Pancreas (tissue), 10 donors: ENCODE measurements around the gene INPPL1. TPM values are rescaled to one million over a fixed set of nuclear protein-coding genes. Genes with fewer than 3 reads are reported as not detected.

Source experiments
- ATAC-seq, 4 donors: fragments of 200-7000 bp; cut with Tn5 transposase; one replicate each; pipeline versions ENCODE4 v1.8.0 to v1.9.1; 2020; ENCODE audit warnings: mild to moderate bottlenecking in 4 of 4, moderate library complexity in 4 of 4
- DNase-seq, 6 donors: peaks; one replicate each; pipeline ENCODE4 v3.0.0-alpha.2; 2020
- FAIRE-seq: peaks from 2 replicates; lab custom pipeline; 2012; peaks lifted over from hg19 to GRCh38; lab: Jason Lieb, UNC
- H3K27ac ChIP-seq, 4 donors: fragments of 200-600 bp; sonication (generic); 1 replicate in 3 of 4; 2 replicates in 1 of 4; pipeline versions ENCODE4 v1.5.0 to v1.8.0; 2020
- H3K27me3 ChIP-seq, 4 donors: fragments of 200-600 bp; one replicate each; pipeline ENCODE4 v1.8.0; 2021
- H3K36me3 ChIP-seq, 3 donors: fragments of 200-600 bp; sonication (generic) in 1 of 3; one replicate each; pipeline versions ENCODE4 v1.5.0 to v1.8.0; 2020 to 2021
- H3K4me1 ChIP-seq, 3 donors: fragments of 200-600 bp; one replicate each; pipeline ENCODE4 v1.8.0; 2021
- H3K4me3 ChIP-seq, 4 donors: fragments of 200-600 bp; sonication (generic) in 2 of 4; one replicate each; pipeline versions ENCODE4 v1.5.0 to v1.8.0; 2020 to 2021
- H3K9me3 ChIP-seq, 4 donors: fragments of 200-600 bp; one replicate each; pipeline ENCODE4 v1.8.0; 2021
- WGBS, 2 donors: extraction: QIAGEN DNeasy Blood & Tissue Kit; methylation state at CpG; one replicate each; pipeline ENCODE4 v1.1.7; 2013; 5-methylcytosine and 5-hydroxymethylcytosine counted together
- intact Hi-C, 3 donors: fragments of 100-400 bp; cut with DNase I; formaldehyde crosslinking; loops; one replicate each; pipeline versions ENCODE4 v1.11.1 to v1.14.2; 2022
- polyA plus RNA-seq, 2 donors: library from polyadenylated mRNA; stranded (reverse); fragments of 200-250 nt; gene quantifications; one replicate each; pipeline ENCODE4 v1.2.3, GENCODE V29; 2013
- total RNA-seq, 6 donors: library from RNA; stranded (reverse); fragmentation: NEBNext Ultra II Directional in 4 of 6; extraction: Animal tissue kit (Norgen Biotek cat#: 25700) in 4 of 6; gene quantifications; one replicate each; pipeline versions ENCODE4 v1.2.1 to v1.2.4, GENCODE V29; 2021 to 2023
- TF ChIP-seq, protein P1 (sequence below), 4 donors: fragments of 200-600 bp; sonication (generic) in 3 of 4; IDR thresholded peaks; one replicate each; pipeline versions ENCODE4 v1.5.0 to v1.8.0; 2021; ENCODE audit warnings: antibody characterized with exemption in 4 of 4
- donor health status: healthy with polysubstance abuse.
- donor health status: DM: no; HTN: no; CAD: no; lungs with moderate emphysema.
- donor health status: DM: no; HTN: no; CAD: no.
- donor health status: control.
- donor health status: control.
- donor health status: Bipolar disorder and iron deficiency.
- donor health status: DM: yes; HTN: yes; CAD: no.
- donor health status: DM: no; HTN: no; CAD: no.
- donor health status: DM: no; HTN: no; CAD: no.
- donor health status: DM: yes; HTN: yes; CAD: no.

The INPPL1 gene
- total and polyA plus RNA-seq, 8 donors: 46.3 to 131 (median 62.7) TPM

DNA sequence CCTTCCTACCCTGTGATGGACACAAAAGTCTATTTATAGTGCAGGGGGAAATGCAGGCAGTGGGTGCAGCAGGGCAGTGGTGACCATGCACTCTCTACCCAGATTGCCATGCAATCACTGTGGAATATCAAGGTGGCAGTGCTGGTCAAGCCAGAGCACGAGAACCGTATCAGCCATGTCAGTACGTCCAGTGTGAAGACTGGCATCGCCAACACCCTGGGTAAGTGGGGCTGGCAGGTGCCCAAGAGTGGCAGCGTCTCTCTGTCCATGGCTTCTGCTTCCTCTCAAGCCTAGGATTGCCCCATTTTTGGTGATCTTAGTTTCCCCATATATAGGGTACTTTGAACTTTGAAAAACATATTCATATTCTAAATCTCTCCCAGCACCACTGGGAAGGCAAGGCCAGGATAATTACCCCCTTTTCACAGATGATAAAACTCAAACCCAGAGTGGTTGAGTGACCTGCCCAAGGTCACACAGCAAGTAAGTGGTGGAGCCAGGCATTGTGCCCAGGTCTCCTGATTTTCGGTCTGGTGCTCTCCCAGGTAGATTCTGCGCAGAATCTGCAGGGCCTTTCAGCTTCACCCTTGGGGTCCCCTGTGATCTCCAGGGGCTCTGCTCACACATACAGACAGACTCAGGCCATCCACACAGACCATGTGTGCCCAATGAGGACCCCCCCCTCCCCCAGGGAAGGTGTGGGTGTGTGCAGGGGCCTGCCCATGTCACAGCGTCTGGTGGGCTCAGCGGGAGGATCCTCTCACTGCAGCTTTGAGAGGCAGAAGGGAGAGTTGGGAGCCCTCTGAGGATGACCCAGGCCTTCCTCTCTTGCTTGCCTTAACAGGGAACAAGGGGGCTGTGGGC lies 7.1 kb downstream of the INPPL1 start:
- H3K4me1 ChIP-seq: no peaks in the 10 kb centered on the region
- WGBS, 2 donors: 84 to 88% methylated on average over 9 of the region's 9 CpGs
- no peak overlapping the region for H3K27ac ChIP-seq
- H3K9me3 ChIP-seq: no peaks in the 10 kb centered on the region
- DNase-seq (peak in 2 of 6 donors; percentile 30 to 38), ATAC-seq (no peak), FAIRE-seq (no peak)
- no peak overlapping the region for H3K4me3 ChIP-seq
- intact Hi-C loops: no loop called here
- TF ChIP-seq, protein P1, sequence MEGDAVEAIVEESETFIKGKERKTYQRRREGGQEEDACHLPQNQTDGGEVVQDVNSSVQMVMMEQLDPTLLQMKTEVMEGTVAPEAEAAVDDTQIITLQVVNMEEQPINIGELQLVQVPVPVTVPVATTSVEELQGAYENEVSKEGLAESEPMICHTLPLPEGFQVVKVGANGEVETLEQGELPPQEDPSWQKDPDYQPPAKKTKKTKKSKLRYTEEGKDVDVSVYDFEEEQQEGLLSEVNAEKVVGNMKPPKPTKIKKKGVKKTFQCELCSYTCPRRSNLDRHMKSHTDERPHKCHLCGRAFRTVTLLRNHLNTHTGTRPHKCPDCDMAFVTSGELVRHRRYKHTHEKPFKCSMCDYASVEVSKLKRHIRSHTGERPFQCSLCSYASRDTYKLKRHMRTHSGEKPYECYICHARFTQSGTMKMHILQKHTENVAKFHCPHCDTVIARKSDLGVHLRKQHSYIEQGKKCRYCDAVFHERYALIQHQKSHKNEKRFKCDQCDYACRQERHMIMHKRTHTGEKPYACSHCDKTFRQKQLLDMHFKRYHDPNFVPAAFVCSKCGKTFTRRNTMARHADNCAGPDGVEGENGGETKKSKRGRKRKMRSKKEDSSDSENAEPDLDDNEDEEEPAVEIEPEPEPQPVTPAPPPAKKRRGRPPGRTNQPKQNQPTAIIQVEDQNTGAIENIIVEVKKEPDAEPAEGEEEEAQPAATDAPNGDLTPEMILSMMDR (IDR thresholded peaks at IDR 0.05): no peak
- H3K36me3 ChIP-seq: peaks cover 0 to 74% (median 26%) of the 10 kb centered on the region in 3 donors
- no peaks in the 10 kb centered on the region for H3K27me3 ChIP-seq

DNA sequence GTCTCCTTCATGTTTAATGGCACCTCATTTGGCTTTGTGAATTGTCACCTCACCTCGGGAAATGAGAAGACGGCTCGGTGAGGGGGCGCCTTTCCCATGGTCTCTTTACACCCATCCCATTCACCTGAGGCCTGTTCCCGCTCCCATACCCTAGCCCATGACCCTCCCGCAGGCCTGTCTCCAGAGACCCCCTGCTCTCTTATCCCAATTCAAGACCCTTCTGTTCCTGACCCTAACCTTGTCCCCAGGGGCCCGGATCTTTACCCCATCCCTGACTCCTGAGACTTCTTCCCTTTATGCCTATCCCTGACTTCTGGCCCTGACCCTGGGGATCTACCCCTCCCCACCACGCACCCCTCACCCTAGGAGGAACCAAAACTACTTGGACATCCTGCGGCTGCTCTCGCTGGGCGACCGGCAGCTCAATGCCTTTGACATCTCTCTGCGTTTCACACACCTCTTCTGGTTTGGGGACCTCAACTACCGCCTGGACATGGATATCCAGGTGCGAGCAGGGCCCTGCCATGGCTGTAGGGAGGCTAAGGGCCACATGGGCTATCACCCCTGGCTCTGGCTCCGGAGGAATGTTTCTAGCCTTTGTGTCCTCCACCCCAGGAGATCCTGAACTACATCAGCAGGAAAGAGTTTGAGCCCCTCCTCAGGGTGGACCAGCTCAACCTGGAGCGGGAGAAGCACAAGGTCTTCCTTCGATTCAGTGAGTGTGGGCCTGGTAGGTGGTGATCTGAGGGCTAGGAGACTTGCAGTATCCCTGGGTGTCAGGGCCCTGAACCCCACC lies 7.9 kb downstream of the INPPL1 start:
- TF ChIP-seq, protein P1 (IDR thresholded peaks at IDR 0.05): no peak
- no peaks in the 10 kb centered on the region for H3K4me1 ChIP-seq
- no peaks in the 10 kb centered on the region for H3K9me3 ChIP-seq
- DNase-seq (peak in 1 of 6 donors; percentile 34), FAIRE-seq (no peak), ATAC-seq (no peak)
- H3K27ac ChIP-seq: no peak overlapping the region
- 94% methylated on average over 18 of the region's 18 CpGs for WGBS, 2 donors
- H3K36me3 ChIP-seq: peaks cover 0 to 74% (median 26%) of the 10 kb centered on the region in 3 donors
- no peaks in the 10 kb centered on the region for H3K27me3 ChIP-seq
- no peak overlapping the region for H3K4me3 ChIP-seq
- intact Hi-C loops: no loop called here

DNA sequence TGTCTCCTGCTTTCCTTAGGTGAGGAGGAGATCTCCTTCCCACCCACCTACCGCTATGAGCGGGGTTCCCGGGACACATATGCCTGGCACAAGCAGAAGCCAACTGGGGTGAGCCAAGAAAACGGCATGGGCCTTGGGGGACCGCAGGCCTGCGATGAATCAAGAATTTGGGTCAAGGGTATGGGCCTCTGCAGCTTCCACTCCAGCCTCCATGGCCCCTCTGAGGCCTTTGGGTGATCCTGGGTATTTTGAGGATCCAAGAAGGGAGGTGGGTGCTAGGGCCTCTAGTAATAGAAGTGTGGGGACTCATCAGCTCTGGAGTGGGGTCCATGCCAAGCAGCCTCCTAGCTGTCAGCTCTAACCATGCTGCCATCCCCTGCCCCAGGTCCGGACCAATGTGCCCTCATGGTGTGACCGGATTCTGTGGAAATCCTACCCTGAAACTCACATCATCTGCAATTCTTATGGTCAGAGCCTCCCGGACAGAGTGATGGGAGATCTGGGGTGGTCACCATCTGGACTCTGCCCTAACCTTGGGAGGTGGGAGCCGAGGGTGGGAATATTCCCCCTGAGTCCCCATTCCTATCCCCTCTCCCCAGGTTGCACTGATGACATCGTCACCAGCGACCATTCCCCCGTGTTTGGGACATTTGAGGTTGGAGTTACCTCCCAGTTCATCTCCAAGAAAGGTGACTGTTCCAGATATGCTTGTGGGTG lies 8.6 kb downstream of the INPPL1 start:
- DNase-seq: peak in 1 of 6 donors; percentile 36
- TF ChIP-seq, protein P1 (IDR thresholded peaks at IDR 0.05): no peak
- ATAC-seq: no peak
- Histone ChIP-seq H3K27me3 (no peaks in the 10 kb centered on the region), H3K9me3 (no peaks in the 10 kb centered on the region), H3K4me3 (no peak overlapping the region), H3K4me1 (no peaks in the 10 kb centered on the region), H3K36me3 (peaks cover 0 to 72% (median 26%) of the 10 kb centered on the region in 3 donors), H3K27ac (no peak overlapping the region)
- intact Hi-C loops: no loop called here
- WGBS, 2 donors: 90 to 92% methylated on average over 13 of the region's 13 CpGs
- FAIRE-seq: no peak

DNA sequence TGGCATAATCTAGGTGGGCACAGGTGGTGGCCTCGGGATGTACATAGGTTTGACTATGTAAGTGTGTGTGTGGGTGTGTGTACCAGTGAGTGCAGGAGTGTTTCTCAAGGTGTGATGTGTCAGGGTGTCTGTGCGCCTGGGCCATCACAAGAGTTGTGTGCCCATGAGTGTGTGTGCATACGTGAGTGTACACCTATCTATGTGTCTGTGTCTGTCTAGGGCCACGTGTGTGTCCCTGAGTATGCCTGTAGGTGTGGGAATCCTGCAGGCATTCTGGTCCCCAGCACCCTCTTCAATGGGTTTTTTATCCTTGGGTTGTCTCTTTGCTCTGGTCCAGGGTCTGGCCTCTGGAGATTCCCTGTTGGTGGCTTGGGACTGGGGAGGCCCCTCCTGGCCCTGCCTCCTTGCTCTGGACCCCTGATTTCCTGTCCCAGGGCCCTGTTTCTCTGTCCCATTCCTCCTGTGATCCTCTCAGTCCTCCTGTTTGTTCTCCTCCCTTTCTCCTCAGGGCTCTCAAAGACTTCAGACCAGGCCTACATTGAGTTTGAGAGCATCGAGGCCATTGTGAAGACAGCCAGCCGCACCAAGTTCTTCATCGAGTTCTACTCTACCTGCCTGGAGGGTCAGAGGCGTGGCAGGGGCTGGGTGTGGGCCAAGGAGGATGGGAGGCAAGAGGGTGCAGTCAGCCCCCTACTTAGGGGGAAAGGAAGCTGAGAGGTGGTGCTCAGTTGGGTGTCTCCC lies 9.4 kb downstream of the INPPL1 start:
- DNase-seq (peak in 2 of 6 donors; percentile 18 to 37), FAIRE-seq (no peak), ATAC-seq (no peak)
- H3K36me3 ChIP-seq: peaks cover 0 to 65% (median 21%) of the 10 kb centered on the region in 3 donors
- H3K4me3 ChIP-seq: no peak overlapping the region
- WGBS, 2 donors: 89 to 94% methylated on average over 8 of the region's 8 CpGs
- TF ChIP-seq, protein P1 (IDR thresholded peaks at IDR 0.05): no peak
- H3K4me1 ChIP-seq: peaks cover 0 to under 1% (median 0%) of the 10 kb centered on the region in 3 donors
- no peaks in the 10 kb centered on the region for H3K27me3 ChIP-seq
- H3K27ac ChIP-seq: no peak overlapping the region
- intact Hi-C loops: no loop called here
- no peaks in the 10 kb centered on the region for H3K9me3 ChIP-seq
